Keratinocyte (primary cell): ENCODE data around the gene KREMEN1.

Experiments used
- EZH2 ChIP-seq: IDR thresholded peaks from one replicate; pipeline ENCODE4 v1.6.1; 2012; ENCODE audit warnings: inconsistent platforms, mild to moderate bottlenecking, low read length, moderate library complexity
- TF ChIP-seq, protein P1 (sequence below), 3 experiments: IDR thresholded peaks in 1 of 3; conservative IDR thresholded peaks in 1 of 3; optimal IDR thresholded peaks in 1 of 3; 2 replicates in 2 of 3; 3 replicates in 1 of 3; pipeline versions ENCODE3 to v1.5.1; 2011; ENCODE audit warnings: low read length in 3 of 3, mild to moderate bottlenecking in 3 of 3, moderate library complexity in 2 of 3, control low read depth in 1 of 3, inconsistent platforms in 1 of 3; ENCODE audit not compliant: insufficient read depth in 2 of 3; ENCODE audit errors: extremely low read depth in 1 of 3

DNA sequence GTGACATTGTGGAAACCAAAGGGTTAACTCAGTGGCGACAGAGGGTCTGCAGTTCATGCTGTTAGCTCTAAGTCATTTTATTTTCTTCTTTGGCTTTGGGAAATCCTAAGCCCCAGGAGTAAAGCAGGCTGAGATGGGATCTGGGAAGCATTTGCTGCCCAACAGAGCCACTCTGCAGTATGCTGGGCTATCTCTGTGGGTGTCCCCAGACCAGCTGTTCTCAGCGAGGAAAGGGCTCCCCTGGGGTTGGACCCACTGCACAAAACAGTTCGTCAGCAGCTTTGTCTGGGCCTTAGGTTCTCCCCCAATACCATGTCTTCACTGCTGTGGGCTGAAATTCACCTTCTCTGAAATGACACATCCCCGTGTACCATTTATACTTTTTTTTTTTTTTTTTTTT lies 34.0 kb downstream of the KREMEN1 start:
- no peak for TF ChIP-seq EZH2
- TF ChIP-seq, protein P1, sequence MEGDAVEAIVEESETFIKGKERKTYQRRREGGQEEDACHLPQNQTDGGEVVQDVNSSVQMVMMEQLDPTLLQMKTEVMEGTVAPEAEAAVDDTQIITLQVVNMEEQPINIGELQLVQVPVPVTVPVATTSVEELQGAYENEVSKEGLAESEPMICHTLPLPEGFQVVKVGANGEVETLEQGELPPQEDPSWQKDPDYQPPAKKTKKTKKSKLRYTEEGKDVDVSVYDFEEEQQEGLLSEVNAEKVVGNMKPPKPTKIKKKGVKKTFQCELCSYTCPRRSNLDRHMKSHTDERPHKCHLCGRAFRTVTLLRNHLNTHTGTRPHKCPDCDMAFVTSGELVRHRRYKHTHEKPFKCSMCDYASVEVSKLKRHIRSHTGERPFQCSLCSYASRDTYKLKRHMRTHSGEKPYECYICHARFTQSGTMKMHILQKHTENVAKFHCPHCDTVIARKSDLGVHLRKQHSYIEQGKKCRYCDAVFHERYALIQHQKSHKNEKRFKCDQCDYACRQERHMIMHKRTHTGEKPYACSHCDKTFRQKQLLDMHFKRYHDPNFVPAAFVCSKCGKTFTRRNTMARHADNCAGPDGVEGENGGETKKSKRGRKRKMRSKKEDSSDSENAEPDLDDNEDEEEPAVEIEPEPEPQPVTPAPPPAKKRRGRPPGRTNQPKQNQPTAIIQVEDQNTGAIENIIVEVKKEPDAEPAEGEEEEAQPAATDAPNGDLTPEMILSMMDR (optimal IDR thresholded peaks at IDR 0.05 in 1 of 3, IDR thresholded peaks at IDR 0.05 in 1 of 3, conservative IDR thresholded peaks at IDR 0.05 in 1 of 3; ENCODE audit: extremely low read depth in 1 of 3, insufficient read depth in 2 of 3, low read length in 3 of 3), result no peak
